HCT116 (cell line): ENCODE data around the gene ATG9A.

Source experiments
- EZH2 ChIP-seq: fragments of 200-600 bp; sonication (generic); IDR thresholded peaks from 2 replicates; pipeline ENCODE4 v1.6.1; 2017; ENCODE audit warnings: antibody characterized with exemption, mixed run types
- JUND ChIP-seq: IDR thresholded peaks from 2 replicates; pipeline ENCODE4 v1.6.1; 2012
- POLR2A ChIP-seq: IDR thresholded peaks from 2 replicates; pipeline ENCODE4 v1.7.0; 2011; ENCODE audit warnings: borderline replicate concordance; ENCODE audit not compliant: insufficient read depth, insufficient read length; ENCODE audit errors: extremely low read depth
- POLR2AphosphoS5 ChIP-seq: IDR thresholded peaks from 2 replicates; pipeline ENCODE4 v1.6.1; 2011; ENCODE audit warnings: mild to moderate bottlenecking, low read depth, low read length, moderate library complexity
- RAD21 ChIP-seq: IDR thresholded peaks from 2 replicates; pipeline ENCODE4 v1.6.1; 2012; ENCODE audit warnings: low read depth, mild to moderate bottlenecking
- SRF ChIP-seq: IDR thresholded peaks from 2 replicates; pipeline ENCODE4 v1.6.1; 2012; ENCODE audit warnings: low read depth
- TCF7L2 ChIP-seq: IDR thresholded peaks from 2 replicates; pipeline ENCODE4 v1.7.0; 2011; ENCODE audit warnings: borderline replicate concordance, inconsistent platforms; ENCODE audit not compliant: insufficient read depth, insufficient read length; ENCODE audit errors: extremely low read depth
- YY1 ChIP-seq: IDR thresholded peaks from 2 replicates; pipeline ENCODE4 v1.6.1; 2011; ENCODE audit warnings: low read length, low read depth, moderate library complexity, mild to moderate bottlenecking; ENCODE audit not compliant: insufficient replicate concordance; ENCODE audit errors: extremely low read depth
- ZFX ChIP-seq: fragments of 450-650 bp; IDR thresholded peaks from 2 replicates; pipeline ENCODE4 v1.6.1; 2017
- TF ChIP-seq, protein P1 (sequence below), 3 experiments: fragments of 200-600 bp in 1 of 3; sonication (generic) in 1 of 3; IDR thresholded peaks in 2 of 3; conservative IDR thresholded peaks in 1 of 3; 2 replicates each; pipeline ENCODE4 v1.5.1; 2012 to 2017; ENCODE audit warnings: low read depth in 2 of 3, low read length in 2 of 3, antibody characterized with exemption in 1 of 3, borderline replicate concordance in 1 of 3, control low read depth in 1 of 3, mild to moderate bottlenecking in 1 of 3, mixed read lengths in 1 of 3, mixed run types in 1 of 3, moderate library complexity in 1 of 3; ENCODE audit not compliant: insufficient read depth in 1 of 3
- TF ChIP-seq, protein P2 (sequence below): IDR thresholded peaks from 2 replicates; pipeline ENCODE4 v1.6.1; 2012; ENCODE audit warnings: low read depth

DNA sequence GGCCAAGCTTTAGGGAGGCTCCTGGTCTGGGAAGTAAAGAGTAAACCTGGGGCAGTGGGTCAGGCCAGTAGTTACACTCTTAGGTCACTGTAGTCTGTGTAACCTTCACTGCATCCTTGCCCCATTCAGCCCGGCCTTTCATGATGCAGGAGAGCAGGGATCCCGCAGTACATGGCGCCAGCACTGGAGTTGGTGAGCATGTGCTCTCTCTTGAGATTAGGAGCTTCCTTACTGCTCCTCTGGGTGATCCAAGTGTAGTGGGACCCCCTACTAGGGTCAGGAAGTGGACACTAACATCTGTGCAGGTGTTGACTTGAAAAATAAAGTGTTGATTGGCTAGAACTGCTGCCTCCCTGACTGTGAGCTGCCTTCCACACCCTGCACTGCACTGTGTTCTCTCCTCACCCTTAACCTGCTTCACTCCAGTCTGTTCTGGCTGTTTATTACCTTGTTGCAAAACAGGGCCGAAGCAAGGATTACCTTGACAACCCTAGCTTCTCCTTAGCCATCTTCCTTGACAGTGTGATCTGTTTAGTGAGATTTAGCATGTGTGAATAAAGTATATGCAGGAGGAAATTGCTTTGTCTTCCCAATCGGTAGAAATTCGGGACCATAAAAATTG, 46.2 kb downstream of the ATG9A start:
- TF ChIP-seq SRF, result no peak
- TF ChIP-seq, protein P1, sequence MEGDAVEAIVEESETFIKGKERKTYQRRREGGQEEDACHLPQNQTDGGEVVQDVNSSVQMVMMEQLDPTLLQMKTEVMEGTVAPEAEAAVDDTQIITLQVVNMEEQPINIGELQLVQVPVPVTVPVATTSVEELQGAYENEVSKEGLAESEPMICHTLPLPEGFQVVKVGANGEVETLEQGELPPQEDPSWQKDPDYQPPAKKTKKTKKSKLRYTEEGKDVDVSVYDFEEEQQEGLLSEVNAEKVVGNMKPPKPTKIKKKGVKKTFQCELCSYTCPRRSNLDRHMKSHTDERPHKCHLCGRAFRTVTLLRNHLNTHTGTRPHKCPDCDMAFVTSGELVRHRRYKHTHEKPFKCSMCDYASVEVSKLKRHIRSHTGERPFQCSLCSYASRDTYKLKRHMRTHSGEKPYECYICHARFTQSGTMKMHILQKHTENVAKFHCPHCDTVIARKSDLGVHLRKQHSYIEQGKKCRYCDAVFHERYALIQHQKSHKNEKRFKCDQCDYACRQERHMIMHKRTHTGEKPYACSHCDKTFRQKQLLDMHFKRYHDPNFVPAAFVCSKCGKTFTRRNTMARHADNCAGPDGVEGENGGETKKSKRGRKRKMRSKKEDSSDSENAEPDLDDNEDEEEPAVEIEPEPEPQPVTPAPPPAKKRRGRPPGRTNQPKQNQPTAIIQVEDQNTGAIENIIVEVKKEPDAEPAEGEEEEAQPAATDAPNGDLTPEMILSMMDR (IDR thresholded peaks at IDR 0.05 in 2 of 3, conservative IDR thresholded peaks at IDR 0.05 in 1 of 3; ENCODE audit: borderline replicate concordance in 1 of 3, insufficient read depth in 1 of 3, low read depth in 2 of 3, low read length in 2 of 3), result no peak
- TF ChIP-seq POLR2AphosphoS5, result no peak
- no peak for TF ChIP-seq EZH2
- TF ChIP-seq JUND, result no peak
- no peak for TF ChIP-seq YY1
- TF ChIP-seq, protein P2, sequence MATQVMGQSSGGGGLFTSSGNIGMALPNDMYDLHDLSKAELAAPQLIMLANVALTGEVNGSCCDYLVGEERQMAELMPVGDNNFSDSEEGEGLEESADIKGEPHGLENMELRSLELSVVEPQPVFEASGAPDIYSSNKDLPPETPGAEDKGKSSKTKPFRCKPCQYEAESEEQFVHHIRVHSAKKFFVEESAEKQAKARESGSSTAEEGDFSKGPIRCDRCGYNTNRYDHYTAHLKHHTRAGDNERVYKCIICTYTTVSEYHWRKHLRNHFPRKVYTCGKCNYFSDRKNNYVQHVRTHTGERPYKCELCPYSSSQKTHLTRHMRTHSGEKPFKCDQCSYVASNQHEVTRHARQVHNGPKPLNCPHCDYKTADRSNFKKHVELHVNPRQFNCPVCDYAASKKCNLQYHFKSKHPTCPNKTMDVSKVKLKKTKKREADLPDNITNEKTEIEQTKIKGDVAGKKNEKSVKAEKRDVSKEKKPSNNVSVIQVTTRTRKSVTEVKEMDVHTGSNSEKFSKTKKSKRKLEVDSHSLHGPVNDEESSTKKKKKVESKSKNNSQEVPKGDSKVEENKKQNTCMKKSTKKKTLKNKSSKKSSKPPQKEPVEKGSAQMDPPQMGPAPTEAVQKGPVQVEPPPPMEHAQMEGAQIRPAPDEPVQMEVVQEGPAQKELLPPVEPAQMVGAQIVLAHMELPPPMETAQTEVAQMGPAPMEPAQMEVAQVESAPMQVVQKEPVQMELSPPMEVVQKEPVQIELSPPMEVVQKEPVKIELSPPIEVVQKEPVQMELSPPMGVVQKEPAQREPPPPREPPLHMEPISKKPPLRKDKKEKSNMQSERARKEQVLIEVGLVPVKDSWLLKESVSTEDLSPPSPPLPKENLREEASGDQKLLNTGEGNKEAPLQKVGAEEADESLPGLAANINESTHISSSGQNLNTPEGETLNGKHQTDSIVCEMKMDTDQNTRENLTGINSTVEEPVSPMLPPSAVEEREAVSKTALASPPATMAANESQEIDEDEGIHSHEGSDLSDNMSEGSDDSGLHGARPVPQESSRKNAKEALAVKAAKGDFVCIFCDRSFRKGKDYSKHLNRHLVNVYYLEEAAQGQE, result no peak
- no peak for TF ChIP-seq POLR2A
- TF ChIP-seq ZFX, result no peak
- TF ChIP-seq RAD21, result no peak
- no peak for TF ChIP-seq TCF7L2
